HL-60/S4 (cell line): ENCODE results near the gene KLHL11.

ENCODE experiments used
- in situ Hi-C: fragments of 300-500 bp; cut with MboI; formaldehyde crosslinking; loops from 2 replicates; pipeline ENCODE4 v1.14.3; 2022; ENCODE audit warnings: low sequenced_read_pairs

The KLHL11 gene

GRCh38 chr17:41811549-41812380, 53.5 kb downstream of the KLHL11 start, which contains the start of gene P3H4:
Gene P3H4, minus strand, starts transcription at chr17:41811949. Its CDS starts 34 bp downstream, at chr17:41811915.
- in situ Hi-C loops, result no loop called here

- in situ Hi-C loops, result no loop called here
These were observed 54.3 kb downstream of the KLHL11 start for GRCh38 chr17:41810659-41811548.

DNA sequence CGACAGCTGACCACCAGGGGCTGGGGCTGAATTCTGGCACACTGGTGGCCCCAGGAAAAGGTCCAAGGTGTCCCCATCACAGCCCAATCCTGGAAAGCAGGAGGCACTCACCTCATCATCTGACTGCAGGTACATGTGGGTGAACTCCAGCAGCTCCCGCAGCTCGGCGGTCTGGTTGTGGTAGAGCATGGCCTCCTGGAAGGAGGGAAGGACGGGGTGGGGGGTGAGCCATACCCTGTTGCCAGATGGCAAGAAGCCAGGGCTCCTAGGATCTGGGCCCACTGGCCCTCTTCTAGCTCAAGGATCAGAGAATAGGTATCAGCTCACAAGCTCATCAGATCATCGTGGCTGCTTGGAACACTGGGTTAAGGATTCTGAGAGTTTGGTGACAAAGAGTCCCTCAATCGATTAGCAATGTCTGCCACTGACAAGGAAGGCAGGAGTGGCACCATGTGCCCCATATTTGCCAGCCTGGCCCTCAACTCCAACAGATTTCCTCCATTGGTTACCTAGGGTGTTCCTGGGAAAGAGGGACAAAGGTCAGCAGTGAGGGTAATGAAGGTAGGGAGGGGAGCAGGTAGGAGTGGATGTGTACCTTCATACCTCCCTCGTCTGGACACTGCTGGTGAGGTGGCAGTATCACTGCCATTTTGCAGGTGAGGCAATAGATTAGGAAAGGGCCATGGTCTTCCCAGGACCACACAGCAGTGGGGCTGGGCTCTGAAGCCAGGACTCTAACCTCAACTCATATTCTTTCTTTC, 58.4 kb downstream of the KLHL11 start:
- in situ Hi-C loops, result no loop called here
